Heart left ventricle (tissue), 16 donors: ENCODE measurements around the gene DMD. TPM values are rescaled to one million over a fixed set of nuclear protein-coding genes. Genes with fewer than 3 reads are reported as not detected.

Experiments used
- ATAC-seq, 4 donors: fragments of 200-7000 bp; cut with Tn5 transposase; one replicate each; pipeline ENCODE4 v1.9.1; 2020 to 2022; ENCODE audit warnings: moderate library complexity in 4 of 4, mild to moderate bottlenecking in 3 of 4, moderate number of reproducible peaks in 1 of 4
- DNase-seq, 5 donors: peaks; one replicate each; pipeline ENCODE4 v3.0.0-alpha.2; 2020
- H3K27ac ChIP-seq, 12 donors: fragments of 200-600 bp; sonication (generic) in 4 of 12; one replicate each; pipeline versions ENCODE4 v1.5.0 to v1.8.0; 2016 to 2022; ENCODE audit warnings: mild to moderate bottlenecking in 2 of 12
- H3K27me3 ChIP-seq, 9 donors: fragments of 200-600 bp; sonication (generic) in 2 of 9; one replicate each; pipeline versions ENCODE4 v1.5.1 to v1.8.0; 2016 to 2022; ENCODE audit warnings: mild to moderate bottlenecking in 3 of 9
- H3K36me3 ChIP-seq, 9 donors: fragments of 200-600 bp; sonication (generic) in 2 of 9; one replicate each; pipeline versions ENCODE4 v1.5.0 to v1.8.0; 2018 to 2022; ENCODE audit warnings: mild to moderate bottlenecking in 2 of 9
- H3K4me1 ChIP-seq, 12 donors: fragments of 200-600 bp; sonication (generic) in 4 of 12; one replicate each; pipeline versions ENCODE4 v1.5.0 to v1.8.0; 2016 to 2022; ENCODE audit warnings: mild to moderate bottlenecking in 3 of 12
- H3K4me3 ChIP-seq, 12 donors: fragments of 200-600 bp; sonication (generic) in 4 of 12; one replicate each; pipeline versions ENCODE4 v1.5.0 to v1.8.0; 2017 to 2022; ENCODE audit warnings: mild to moderate bottlenecking in 9 of 12, moderate library complexity in 4 of 12
- H3K9me3 ChIP-seq, 12 donors: fragments of 200-600 bp; sonication (generic) in 4 of 12; one replicate each; pipeline versions ENCODE4 v1.5.0 to v1.8.0; 2016 to 2022; ENCODE audit warnings: mild to moderate bottlenecking in 1 of 12
- POLR2A ChIP-seq, 2 donors: fragments of 450-650 bp; IDR thresholded peaks; one replicate each; pipeline ENCODE4 v1.6.1; 2017; ENCODE audit warnings: antibody characterized with exemption in 2 of 2, mild to moderate bottlenecking in 2 of 2, moderate library complexity in 2 of 2
- WGBS, 4 donors: extraction: QIAGEN DNeasy Blood & Tissue Kit in 2 of 4; methylation state at CpG; one replicate each; pipeline versions ENCODE4 v1.1.5 to v1.1.7; 2013 to 2018; 5-methylcytosine and 5-hydroxymethylcytosine counted together
- intact Hi-C, 10 donors: fragments of 100-400 bp; cut with DNase I; formaldehyde crosslinking; loops; one replicate each; pipeline versions ENCODE4 v1.11.1 to v1.14.2; 2022
- polyA plus RNA-seq, 2 donors: library from polyadenylated mRNA; stranded (reverse); fragments of 200-250 nt; gene quantifications; one replicate each; pipeline ENCODE4 v1.2.3, GENCODE V29; 2013
- total RNA-seq, 9 donors: library from RNA; depleted of rRNA in 2 of 9; stranded (reverse); fragments of >200 nt in 2 of 9; fragmentation: NEBNext Ultra II Directional in 3 of 9; extraction: Animal tissue kit (Norgen Biotek cat#: 25700) in 3 of 9; gene quantifications; one replicate each; pipeline versions ENCODE4 v1.1.0 to v1.2.4, GENCODE V29; 2016 to 2023
- TF ChIP-seq, protein P1 (sequence below), 12 donors: fragments of 200-600 bp; sonication (generic) in 4 of 12; IDR thresholded peaks; one replicate each; pipeline versions ENCODE4 v1.5.0 to v1.8.0; 2018 to 2022; ENCODE audit warnings: antibody characterized with exemption in 12 of 12, mild to moderate bottlenecking in 5 of 12
- donor health status: ischemic (EF 13 %, LVEDD 7.1; RV severe dilation, severe dysfunction).
- donor health status: healthy with polysubstance abuse.
- donor health status: DM: no; HTN: yes; CAD: no.
- donor health status: DM: no; HTN: no; CAD: no.
- donor health status: ischemic (EF 25% LVEDD 6.9; RV normal size, moderate dysfunction).
- donor health status: ischemic (EF 25% LVEDD 5.7; RV mildly dilated, moderate dysfunction).
- donor health status: healthy.
- donor health status: DM: yes; HTN: yes; CAD: no.
- donor health status: ischemic (EF 35%, LVEDD 5.7; RV mildly dilated, moderate dysfunction).
- donor health status: nonischemic (EF 11% LVEDD 7.7; RV severe dilation, severe dysfunction).
- donor health status: DM: yes; HTN: yes; CAD: no.
- donor health status: PGD.
- donor health status: ischemic (EF 29% LVEDD 5.4; RV normal size, mild dysfunction).
- donor health status: nonischemic (EF 23%, LVEDD 6.1; RV moderate dilation, normal function).

The DMD gene
- total and polyA plus RNA-seq, 11 donors: 34.7 to 236 (median 162) TPM

DNA sequence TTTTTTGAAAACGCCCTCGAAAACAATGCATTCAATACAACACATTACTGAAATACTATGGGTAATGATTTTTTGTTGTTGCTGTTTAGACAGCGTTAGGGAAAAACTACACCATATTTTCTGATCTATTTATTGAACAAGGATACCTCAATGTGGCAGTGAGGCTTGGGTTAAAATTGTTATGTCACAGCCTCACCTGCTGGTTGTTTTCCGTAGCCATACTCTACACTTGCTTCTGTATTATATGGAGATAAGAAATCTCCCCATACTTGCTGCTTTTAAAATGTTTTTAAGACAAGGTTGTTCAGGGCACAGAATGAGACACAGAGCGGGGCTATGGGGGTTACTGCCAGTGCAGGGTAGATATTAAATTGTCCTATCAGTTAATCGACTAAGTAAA, 1917.9 kb downstream of the DMD start:
- H3K36me3 ChIP-seq: no peaks in the 10 kb centered on the region
- no peak for DNase-seq
- H3K4me1 ChIP-seq: no peaks in the 10 kb centered on the region
- H3K9me3 ChIP-seq: peaks cover 0 to 6% (median 0%) of the 10 kb centered on the region in 12 donors
- intact Hi-C loops: loop anchor here in 2 of 10 donors (5.0 kb wide), 1 partner anchor 256 kb away; no protein-coding TSS in a partner anchor
- no peak for TF ChIP-seq POLR2A (IDR thresholded peaks at IDR 0.05)
- TF ChIP-seq, protein P1, sequence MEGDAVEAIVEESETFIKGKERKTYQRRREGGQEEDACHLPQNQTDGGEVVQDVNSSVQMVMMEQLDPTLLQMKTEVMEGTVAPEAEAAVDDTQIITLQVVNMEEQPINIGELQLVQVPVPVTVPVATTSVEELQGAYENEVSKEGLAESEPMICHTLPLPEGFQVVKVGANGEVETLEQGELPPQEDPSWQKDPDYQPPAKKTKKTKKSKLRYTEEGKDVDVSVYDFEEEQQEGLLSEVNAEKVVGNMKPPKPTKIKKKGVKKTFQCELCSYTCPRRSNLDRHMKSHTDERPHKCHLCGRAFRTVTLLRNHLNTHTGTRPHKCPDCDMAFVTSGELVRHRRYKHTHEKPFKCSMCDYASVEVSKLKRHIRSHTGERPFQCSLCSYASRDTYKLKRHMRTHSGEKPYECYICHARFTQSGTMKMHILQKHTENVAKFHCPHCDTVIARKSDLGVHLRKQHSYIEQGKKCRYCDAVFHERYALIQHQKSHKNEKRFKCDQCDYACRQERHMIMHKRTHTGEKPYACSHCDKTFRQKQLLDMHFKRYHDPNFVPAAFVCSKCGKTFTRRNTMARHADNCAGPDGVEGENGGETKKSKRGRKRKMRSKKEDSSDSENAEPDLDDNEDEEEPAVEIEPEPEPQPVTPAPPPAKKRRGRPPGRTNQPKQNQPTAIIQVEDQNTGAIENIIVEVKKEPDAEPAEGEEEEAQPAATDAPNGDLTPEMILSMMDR (IDR thresholded peaks at IDR 0.05): peak in 2 of 12 donors; percentile 10 to 15
- no peak overlapping the region for H3K27ac ChIP-seq
- no peaks in the 10 kb centered on the region for H3K27me3 ChIP-seq
- H3K4me3 ChIP-seq: no peak overlapping the region
- ATAC-seq: no peak
- 75 to 91% (median 82%) methylated on average over 6 of the region's 6 CpGs for WGBS, 4 donors

DNA sequence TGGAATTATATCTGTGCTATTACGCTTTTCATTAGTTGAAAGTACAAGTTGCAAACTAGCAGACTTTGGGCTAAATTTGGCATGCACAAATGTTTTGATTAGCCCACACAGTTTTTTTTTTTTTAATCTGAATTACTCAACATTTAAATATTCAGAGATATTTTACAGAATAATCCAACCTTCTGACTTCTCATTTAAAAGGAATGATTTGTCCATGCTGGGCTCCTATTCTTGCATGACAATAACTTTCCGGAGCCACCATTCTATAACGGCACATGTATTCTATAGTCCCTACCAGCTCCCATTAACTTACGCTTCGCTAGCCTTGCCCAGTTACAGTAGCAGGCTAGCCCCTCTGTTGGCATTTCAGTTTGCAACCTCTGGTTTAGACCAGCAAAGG, 1920.2 kb downstream of the DMD start:
- 85 to 91% (median 88%) methylated on average over 5 of the region's 5 CpGs for WGBS, 4 donors
- H3K4me3 ChIP-seq: no peak overlapping the region
- no peaks in the 10 kb centered on the region for H3K27me3 ChIP-seq
- intact Hi-C loops: loop anchor here in 2 of 10 donors (5.0 kb wide), 1 partner anchor 254 kb away; no protein-coding TSS in a partner anchor
- no peak overlapping the region for H3K27ac ChIP-seq
- DNase-seq (no peak), ATAC-seq (no peak)
- H3K36me3 ChIP-seq: no peaks in the 10 kb centered on the region
- no peak for TF ChIP-seq POLR2A (IDR thresholded peaks at IDR 0.05)
- TF ChIP-seq, protein P1 (IDR thresholded peaks at IDR 0.05): no peak
- H3K9me3 ChIP-seq: peaks cover 0 to 6% (median 0%) of the 10 kb centered on the region in 12 donors
- peaks cover 0 to 5% (median 0%) of the 10 kb centered on the region in 12 donors for H3K4me1 ChIP-seq

DNA sequence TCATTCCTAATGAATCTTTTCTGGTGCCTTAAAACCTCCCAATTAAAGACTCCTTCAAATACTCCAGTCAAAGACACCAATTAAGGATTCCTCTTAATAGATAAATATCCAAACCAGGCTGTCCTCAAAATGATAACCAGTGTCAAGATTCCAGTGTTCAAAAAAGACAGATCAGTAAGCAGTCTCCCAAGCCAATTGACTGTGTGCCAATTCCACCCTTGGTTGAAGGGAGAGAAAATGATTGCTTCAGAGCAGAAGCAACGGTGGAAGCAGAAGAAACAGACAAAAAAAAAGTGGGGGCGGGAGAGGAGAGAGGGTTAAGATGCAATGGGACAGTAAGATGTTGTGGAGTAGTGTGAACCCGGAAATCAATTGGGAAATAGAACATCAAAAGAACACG, 1923.5 kb downstream of the DMD start:
- Histone ChIP-seq H3K4me1 (peaks cover 0 to 5% (median 0%) of the 10 kb centered on the region in 12 donors), H3K27me3 (no peaks in the 10 kb centered on the region), H3K27ac (no peak overlapping the region), H3K4me3 (no peak overlapping the region), H3K9me3 (peaks cover 0 to 6% (median 0%) of the 10 kb centered on the region in 12 donors), H3K36me3 (no peaks in the 10 kb centered on the region)
- peak in 1 of 4 donors; percentile 18 for ATAC-seq
- no peak for DNase-seq
- intact Hi-C loops: no loop called here
- no peak for TF ChIP-seq POLR2A (IDR thresholded peaks at IDR 0.05)
- TF ChIP-seq, protein P1 (IDR thresholded peaks at IDR 0.05): no peak
- 63% methylated on average over 4 of the region's 4 CpGs for WGBS, 4 donors

DNA sequence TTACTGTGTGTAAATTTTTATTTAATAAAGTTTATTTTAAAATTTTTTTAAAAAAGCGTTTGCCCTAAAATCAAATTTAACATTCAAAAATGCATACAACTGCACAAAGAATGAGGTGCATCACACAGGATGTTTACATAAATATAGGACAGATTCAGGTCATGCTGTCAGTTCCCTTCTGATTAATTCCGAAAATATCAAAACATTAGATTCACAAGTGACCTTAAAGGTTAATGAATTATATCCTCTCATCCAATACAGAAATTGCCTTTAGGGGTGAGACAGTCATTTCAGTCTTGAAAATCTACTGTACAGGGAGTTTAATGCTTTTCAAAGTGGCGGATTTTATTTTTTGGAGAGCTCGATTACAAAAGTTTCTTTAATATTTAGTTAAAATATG, 1930.8 kb downstream of the DMD start:
- 74 to 88% (median 81%) methylated on average over 4 of the region's 4 CpGs for WGBS, 4 donors
- Histone ChIP-seq H3K27me3 (no peaks in the 10 kb centered on the region), H3K9me3 (no peaks in the 10 kb centered on the region), H3K36me3 (no peaks in the 10 kb centered on the region), H3K27ac (no peak overlapping the region), H3K4me1 (no peaks in the 10 kb centered on the region), H3K4me3 (no peak overlapping the region)
- intact Hi-C loops: no loop called here
- ATAC-seq (no peak), DNase-seq (no peak)
- TF ChIP-seq POLR2A (IDR thresholded peaks at IDR 0.05): no peak

DNA sequence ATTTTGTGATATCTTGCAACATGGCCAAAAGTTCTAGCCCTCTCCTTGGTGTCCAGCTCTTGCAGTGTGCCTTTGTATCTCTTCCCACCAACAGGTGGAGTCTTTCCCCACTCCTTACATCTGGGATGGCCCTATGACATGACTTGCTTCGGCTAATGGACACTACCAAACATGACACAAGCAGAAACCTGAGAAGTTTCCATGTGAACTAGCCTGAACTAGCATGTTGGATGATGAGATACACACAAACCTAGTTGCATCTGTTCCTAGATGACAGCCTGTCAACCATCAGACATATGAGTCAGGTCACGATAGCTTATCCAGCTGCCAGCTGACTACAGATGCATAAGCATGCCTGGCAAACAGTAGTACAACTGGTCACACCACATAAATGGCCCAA, 1932.0 kb downstream of the DMD start:
- H3K4me3 ChIP-seq: no peak overlapping the region
- 69 to 86% (median 71%) methylated on average over 2 of the region's 2 CpGs for whole genome bisulfite sequencing, 4 donors
- no peak for TF ChIP-seq POLR2A (IDR thresholded peaks at IDR 0.05)
- TF ChIP-seq, protein P1 (IDR thresholded peaks at IDR 0.05): peak in 9 of 12 donors; percentile 10 to 37 (median 19)
- DNase-seq: no peak
- no peak overlapping the region for H3K27ac ChIP-seq
- peaks cover 0 to 2% (median 0%) of the 10 kb centered on the region in 9 donors for H3K27me3 ChIP-seq
- intact Hi-C loops: loop anchor here in 4 of 10 donors (10.0 kb wide), 3 partner anchors 45 to 145 kb away; no protein-coding TSS in a partner anchor
- H3K36me3 ChIP-seq: no peaks in the 10 kb centered on the region
- no peaks in the 10 kb centered on the region for H3K9me3 ChIP-seq
- peak in 2 of 4 donors; percentile 43 to 53 for ATAC-seq
- H3K4me1 ChIP-seq: peaks cover 0 to under 1% (median 0%) of the 10 kb centered on the region in 12 donors
